GM12864 (cell line): ENCODE measurements around the gene CHRNA3.

Experiments used
- DNase-seq: peaks from one replicate; pipeline ENCODE4 v3.0.0-alpha.2; 2011; ENCODE audit warnings: low read depth
- H3K4me3 ChIP-seq: 2 replicates; pipeline ENCODE4 v1.5.1; 2011; ENCODE audit warnings: mild to moderate bottlenecking, low read depth, low read length, control low read depth
- CTCF ChIP-seq: IDR thresholded peaks from 2 replicates; pipeline ENCODE4 v1.5.1; 2011; ENCODE audit warnings: low read depth, mild to moderate bottlenecking, moderate library complexity, low read length, control low read depth, inconsistent platforms; ENCODE audit errors: missing control alignments

CHRNA3 gene

DNA sequence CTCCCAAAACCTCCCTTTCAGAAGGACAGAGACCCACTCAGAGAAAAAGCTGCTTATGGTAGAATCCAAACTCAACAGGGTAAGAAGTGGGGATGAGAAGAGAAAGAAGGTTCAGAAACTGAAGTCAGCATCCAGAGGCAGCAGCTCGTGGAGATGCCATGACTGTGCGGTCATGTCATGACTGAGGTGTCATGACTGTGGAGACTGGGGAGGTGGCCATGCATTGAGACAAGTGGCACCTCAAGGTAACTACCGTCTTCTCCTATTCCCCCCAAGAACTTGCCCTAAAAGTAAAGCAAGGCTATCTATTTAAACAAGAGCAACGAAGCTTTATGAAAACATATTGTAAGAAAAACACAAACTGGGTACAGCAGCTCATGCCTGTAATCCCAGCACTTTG, 15.1 kb downstream of the CHRNA3 start:
- no peak for TF ChIP-seq CTCF
- H3K4me3 ChIP-seq, result no peak overlapping the region
- DNase-seq, result no peak

- no peak overlapping the region for H3K4me3 ChIP-seq
- no peak for DNase-seq
- TF ChIP-seq CTCF, result no peak
Observed at GRCh38 chr15:78605201-78605600, 15.6 kb downstream of the CHRNA3 start.

DNA sequence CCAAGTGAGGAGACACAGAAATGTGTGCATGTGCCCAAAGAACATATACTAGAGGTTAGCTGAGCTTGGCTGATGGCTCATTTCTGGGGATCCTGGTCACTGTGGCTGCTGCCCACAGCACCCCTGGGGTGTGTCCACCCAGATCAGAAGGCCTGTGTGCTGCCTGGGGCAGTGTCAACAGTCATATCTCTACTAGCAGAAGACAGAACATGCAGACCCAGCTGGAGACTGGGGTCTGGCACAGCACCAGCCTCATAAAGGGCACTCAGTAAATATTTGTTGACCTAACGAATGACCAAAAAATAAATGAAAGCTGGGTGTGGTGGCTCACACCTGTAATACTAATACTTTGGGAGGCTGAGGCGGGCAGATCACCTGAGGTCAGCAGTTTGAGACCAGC, 16.4 kb downstream of the CHRNA3 start:
- DNase-seq, result no peak
- no peak for TF ChIP-seq CTCF
- no peak overlapping the region for H3K4me3 ChIP-seq

DNA sequence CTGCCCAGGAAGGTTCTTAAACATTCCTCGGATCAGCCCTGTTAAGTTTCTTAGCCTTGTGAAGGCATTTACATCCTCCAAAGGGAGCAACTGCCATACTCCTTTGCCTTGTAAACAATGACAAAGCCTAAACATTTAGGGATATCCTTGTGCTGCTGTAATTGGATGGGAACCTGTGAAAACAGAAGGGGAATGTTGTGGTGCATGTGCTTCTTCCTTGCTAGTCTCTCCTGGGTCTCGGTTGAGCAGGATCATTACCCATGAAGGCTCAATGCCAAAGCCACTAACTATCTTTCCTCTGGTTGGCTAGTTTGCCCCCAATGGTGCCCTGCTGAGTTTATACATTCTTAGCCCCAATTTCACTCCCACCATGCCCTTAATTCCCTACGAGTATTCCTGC, 17.3 kb downstream of the CHRNA3 start:
- DNase-seq, result no peak
- no peak overlapping the region for H3K4me3 ChIP-seq
- no peak for TF ChIP-seq CTCF

- no peak for TF ChIP-seq CTCF
- no peak overlapping the region for H3K4me3 ChIP-seq
- DNase-seq, result no peak
Observed at GRCh38 chr15:78599189-78599588, 21.6 kb downstream of the CHRNA3 start.

DNA sequence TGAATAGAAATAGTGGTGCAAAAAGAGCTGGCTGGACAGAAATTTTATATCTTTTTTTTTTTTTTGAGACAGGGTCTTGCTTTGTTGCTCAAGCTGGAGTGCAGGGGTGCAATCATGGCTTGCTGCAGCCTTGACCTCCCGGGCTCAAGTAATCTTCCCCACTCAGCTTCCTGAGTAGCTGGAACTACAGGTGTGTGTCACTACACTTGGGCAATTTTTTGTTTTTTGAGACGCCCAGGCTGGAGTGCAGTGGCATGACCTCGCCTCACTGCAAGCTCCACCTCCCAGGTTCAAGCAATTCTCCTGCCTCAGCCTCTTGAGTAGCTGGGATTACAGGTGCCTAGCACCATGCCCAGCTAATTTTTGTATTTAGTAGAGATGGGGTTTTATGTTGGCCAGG, 22.4 kb downstream of the CHRNA3 start:
- H3K4me3 ChIP-seq, result no peak overlapping the region
- TF ChIP-seq CTCF, result no peak
- no peak for DNase-seq

GRCh38 chr15:78597583-78597982, 23.2 kb downstream of the CHRNA3 start:
- TF ChIP-seq CTCF, result no peak
- DNase-seq, result no peak
- H3K4me3 ChIP-seq, result no peak overlapping the region
